ENCODE measurements around the gene ATXN1. TPM values are rescaled to one million over a fixed set of nuclear protein-coding genes. Genes with fewer than 3 reads are reported as not detected.

ATXN1 gene
- polyA plus RNA-seq, 1 donor (not counting 4 experiments of a cell fraction or from before 2014, with no cell fraction given): 9.7 TPM

DNA sequence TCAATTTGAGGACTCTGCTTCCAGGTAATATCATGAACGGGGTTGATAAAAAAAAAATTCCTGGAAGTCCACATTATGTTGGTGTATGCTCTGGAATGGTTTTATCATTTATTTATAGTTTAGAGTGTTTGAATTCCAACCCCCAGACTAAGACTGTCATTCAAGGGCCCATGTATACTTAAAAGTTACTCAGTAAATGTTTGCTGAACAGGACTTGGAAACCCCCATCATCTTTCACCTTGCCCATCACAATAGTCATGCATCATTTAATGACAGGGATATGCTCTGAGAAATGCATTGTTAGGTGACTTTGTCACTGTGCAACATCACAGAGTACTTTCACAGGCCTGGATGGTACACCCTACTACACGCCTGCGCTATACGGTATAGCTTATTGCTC is 104.8 kb downstream of the ATXN1 start:
- dilution Hi-C loops (cut with MboI; ENCODE audit: extremely low pct_ligation_motif_present, low sequenced_read_pairs): no loop called here
- H3K9ac ChIP-seq (ENCODE audit: control insufficient read depth, extremely low read depth, insufficient read depth, low read length): no peak overlapping the region
- H3K79me2 ChIP-seq (ENCODE audit: control insufficient read depth, insufficient read depth, low read length): no peaks in the 10 kb centered on the region
- no peak overlapping the region for H2AFZ ChIP-seq (ENCODE audit: control insufficient read depth, low read length)
- DNase-seq (ENCODE audit: low read depth, low spot score) (no peak), FAIRE-seq (no peak)
- no peak overlapping the region for H3K4me3 ChIP-seq (ENCODE audit: control insufficient read depth in 2 of 3, extremely low read depth in 1 of 3, insufficient read depth in 2 of 3, low read depth in 1 of 3, low read length in 3 of 3)
- no peaks in the 10 kb centered on the region for H3K27me3 ChIP-seq (ENCODE audit: control insufficient read depth, extremely low read depth, insufficient read depth, low read length)
- no peaks in the 10 kb centered on the region for H3K9me3 ChIP-seq (ENCODE audit: control insufficient read depth, low read depth, low read length)
- H3K4me1 ChIP-seq (ENCODE audit: control insufficient read depth, extremely low read depth, insufficient read depth, low read length): peaks cover 23% of the 10 kb centered on the region
- H3K9me1 ChIP-seq (ENCODE audit: control insufficient read depth, extremely low read depth, insufficient read depth, low read length): peaks cover 2% of the 10 kb centered on the region
- no peak overlapping the region for H3K27ac ChIP-seq (ENCODE audit: control insufficient read depth, insufficient read depth, low read length)
- H4K20me1 ChIP-seq (ENCODE audit: control insufficient read depth, extremely low read depth, insufficient read depth, low read length): no peaks in the 10 kb centered on the region
- H3K4me2 ChIP-seq (ENCODE audit: control insufficient read depth, extremely low read depth, insufficient read depth, low read depth, low read length): no peak overlapping the region
- TF ChIP-seq, protein P1, sequence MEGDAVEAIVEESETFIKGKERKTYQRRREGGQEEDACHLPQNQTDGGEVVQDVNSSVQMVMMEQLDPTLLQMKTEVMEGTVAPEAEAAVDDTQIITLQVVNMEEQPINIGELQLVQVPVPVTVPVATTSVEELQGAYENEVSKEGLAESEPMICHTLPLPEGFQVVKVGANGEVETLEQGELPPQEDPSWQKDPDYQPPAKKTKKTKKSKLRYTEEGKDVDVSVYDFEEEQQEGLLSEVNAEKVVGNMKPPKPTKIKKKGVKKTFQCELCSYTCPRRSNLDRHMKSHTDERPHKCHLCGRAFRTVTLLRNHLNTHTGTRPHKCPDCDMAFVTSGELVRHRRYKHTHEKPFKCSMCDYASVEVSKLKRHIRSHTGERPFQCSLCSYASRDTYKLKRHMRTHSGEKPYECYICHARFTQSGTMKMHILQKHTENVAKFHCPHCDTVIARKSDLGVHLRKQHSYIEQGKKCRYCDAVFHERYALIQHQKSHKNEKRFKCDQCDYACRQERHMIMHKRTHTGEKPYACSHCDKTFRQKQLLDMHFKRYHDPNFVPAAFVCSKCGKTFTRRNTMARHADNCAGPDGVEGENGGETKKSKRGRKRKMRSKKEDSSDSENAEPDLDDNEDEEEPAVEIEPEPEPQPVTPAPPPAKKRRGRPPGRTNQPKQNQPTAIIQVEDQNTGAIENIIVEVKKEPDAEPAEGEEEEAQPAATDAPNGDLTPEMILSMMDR (optimal IDR thresholded peaks at IDR 0.05 in 1 of 3, IDR thresholded peaks at IDR 0.05 in 1 of 3, conservative IDR thresholded peaks at IDR 0.05 in 1 of 3; ENCODE audit: extremely low read depth in 1 of 3, insufficient read depth in 2 of 3, low read length in 3 of 3): no peak
- no peak for TF ChIP-seq EZH2 (IDR thresholded peaks at IDR 0.05; ENCODE audit: low read length)
- H3K36me3 ChIP-seq (ENCODE audit: control insufficient read depth in 2 of 2, extremely low read depth in 1 of 2, insufficient read depth in 2 of 2, low read length in 2 of 2): peaks cover 3 to 8% of the 10 kb centered on the region in 2 experiments

DNA sequence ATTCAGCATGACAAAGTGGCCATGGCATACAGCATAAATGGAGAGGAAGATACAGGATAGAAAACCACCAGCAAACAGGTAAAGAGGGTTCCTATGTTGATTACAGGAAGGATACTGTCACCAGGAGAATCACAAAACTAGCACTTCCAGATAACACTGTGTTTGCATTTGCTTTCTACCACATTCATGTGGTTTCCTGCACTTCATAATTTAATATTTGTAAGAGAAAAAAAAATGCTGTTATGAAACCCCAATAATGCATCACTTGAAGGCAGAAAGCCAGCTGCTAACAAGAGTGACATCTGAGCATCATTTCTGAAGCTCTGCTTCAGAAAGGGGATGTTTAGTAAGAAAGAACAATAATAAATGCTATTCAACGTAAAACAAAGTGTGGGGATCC is 106.6 kb downstream of the ATXN1 start:
- dilution Hi-C loops (cut with MboI; ENCODE audit: extremely low pct_ligation_motif_present, low sequenced_read_pairs): no loop called here
- Histone ChIP-seq H2AFZ (ENCODE audit: control insufficient read depth, low read length) (no peak overlapping the region), H3K9ac (ENCODE audit: control insufficient read depth, extremely low read depth, insufficient read depth, low read length) (no peak overlapping the region), H3K4me2 (ENCODE audit: control insufficient read depth, extremely low read depth, insufficient read depth, low read depth, low read length) (no peak overlapping the region), H3K27ac (ENCODE audit: control insufficient read depth, insufficient read depth, low read length) (no peak overlapping the region), H4K20me1 (ENCODE audit: control insufficient read depth, extremely low read depth, insufficient read depth, low read length) (no peaks in the 10 kb centered on the region), H3K4me1 (ENCODE audit: control insufficient read depth, extremely low read depth, insufficient read depth, low read length) (peaks cover 24% of the 10 kb centered on the region), H3K36me3 (ENCODE audit: control insufficient read depth in 2 of 2, extremely low read depth in 1 of 2, insufficient read depth in 2 of 2, low read length in 2 of 2) (peaks cover 3 to 8% of the 10 kb centered on the region in 2 experiments), H3K27me3 (ENCODE audit: control insufficient read depth, extremely low read depth, insufficient read depth, low read length) (no peaks in the 10 kb centered on the region), H3K79me2 (ENCODE audit: control insufficient read depth, insufficient read depth, low read length) (no peaks in the 10 kb centered on the region), H3K9me3 (ENCODE audit: control insufficient read depth, low read depth, low read length) (no peaks in the 10 kb centered on the region), H3K9me1 (ENCODE audit: control insufficient read depth, extremely low read depth, insufficient read depth, low read length) (peaks cover 2% of the 10 kb centered on the region), H3K4me3 (ENCODE audit: control insufficient read depth in 2 of 3, extremely low read depth in 1 of 3, insufficient read depth in 2 of 3, low read depth in 1 of 3, low read length in 3 of 3) (no peak overlapping the region)
- no peak for TF ChIP-seq EZH2 (IDR thresholded peaks at IDR 0.05; ENCODE audit: low read length)
- TF ChIP-seq, protein P1 (optimal IDR thresholded peaks at IDR 0.05 in 1 of 3, IDR thresholded peaks at IDR 0.05 in 1 of 3, conservative IDR thresholded peaks at IDR 0.05 in 1 of 3; ENCODE audit: extremely low read depth in 1 of 3, insufficient read depth in 2 of 3, low read length in 3 of 3): no peak
- DNase-seq (ENCODE audit: low read depth, low spot score) (no peak), FAIRE-seq (no peak)

All from keratinocyte (primary cell).